Loucy (cell line): ENCODE results near the gene AQP5.

Experiments
- H2AFZ ChIP-seq: fragments of 200-600 bp; sonication (generic); 2 replicates; pipeline ENCODE4 v1.6.0; 2016; ENCODE audit warnings: antibody characterized with exemption, mild to moderate bottlenecking, low read length, moderate library complexity
- H3F3A ChIP-seq: fragments of 200-600 bp; 2 replicates; pipeline ENCODE4 v1.6.0; 2016; ENCODE audit warnings: antibody characterized with exemption, low read depth, mild to moderate bottlenecking
- H3K27me3 ChIP-seq: fragments of 200-600 bp; sonication (generic); 2 replicates; pipeline ENCODE4 v1.6.1; 2014; ENCODE audit warnings: low read length, mild to moderate bottlenecking; ENCODE audit not compliant: insufficient read depth, poor library complexity, severe bottlenecking
- H3K36me3 ChIP-seq: fragments of 200-600 bp; sonication (generic); 2 replicates; pipeline ENCODE4 v1.6.1; 2016; ENCODE audit warnings: low read length; ENCODE audit not compliant: insufficient read depth
- H3K4me1 ChIP-seq: fragments of 200-600 bp; sonication (generic); 2 replicates; pipeline ENCODE4 v1.5.1; 2014; ENCODE audit warnings: low read length, mild to moderate bottlenecking; ENCODE audit not compliant: insufficient read depth, poor library complexity, severe bottlenecking
- H3K4me2 ChIP-seq: fragments of 200-600 bp; sonication (generic); 2 replicates; pipeline ENCODE4 v1.6.0; 2014; ENCODE audit warnings: antibody characterized with exemption, low read length, low read depth, mild to moderate bottlenecking; ENCODE audit not compliant: poor library complexity, severe bottlenecking
- H3K4me3 ChIP-seq: fragments of 200-600 bp; sonication (generic); 2 replicates; pipeline ENCODE4 v1.5.1; 2014; ENCODE audit warnings: low read length, mild to moderate bottlenecking, mixed read lengths; ENCODE audit not compliant: poor library complexity, severe bottlenecking
- H3K79me2 ChIP-seq: fragments of 200-600 bp; sonication (generic); 2 replicates; pipeline ENCODE4 v1.6.1; 2014; ENCODE audit warnings: low read length; ENCODE audit not compliant: insufficient read depth
- H3K9ac ChIP-seq: fragments of 200-600 bp; sonication (generic); 2 replicates; pipeline ENCODE4 v1.6.0; 2014; ENCODE audit warnings: mild to moderate bottlenecking, low read depth, low read length, moderate library complexity; ENCODE audit not compliant: poor library complexity, severe bottlenecking
- H3K9me2 ChIP-seq: fragments of 200-600 bp; sonication (generic); replicated peaks from 2 replicates; pipeline ENCODE4 v1.6.1; 2016; ENCODE audit warnings: low read depth, low read length, mixed read lengths
- H3K9me3 ChIP-seq: fragments of 200-600 bp; sonication (generic); 2 replicates; pipeline ENCODE4 v1.6.1; 2014; ENCODE audit warnings: mild to moderate bottlenecking, antibody characterized with exemption, low read length, low read depth; ENCODE audit not compliant: insufficient read depth
- H4K20me1 ChIP-seq: fragments of 200-600 bp; sonication (generic); 2 replicates; pipeline ENCODE4 v1.6.0; 2014; ENCODE audit warnings: antibody characterized with exemption, low read length, mild to moderate bottlenecking; ENCODE audit not compliant: insufficient read depth, poor library complexity, severe bottlenecking
- CTCF ChIP-seq: fragments of 200-600 bp; sonication (generic); conservative IDR thresholded peaks from 2 replicates; pipeline ENCODE4 v1.5.1; 2014; ENCODE audit warnings: mild to moderate bottlenecking, antibody characterized with exemption, low read length
- EZH2phosphoT487 ChIP-seq: fragments of 200-600 bp; IDR thresholded peaks from 2 replicates; pipeline ENCODE4 v1.6.1; 2018; ENCODE audit warnings: antibody characterized with exemption, mild to moderate bottlenecking, moderate library complexity, borderline replicate concordance

AQP5 gene

GRCh38 chr12:49979016-49979586 lies 17.4 kb downstream of the AQP5 start:
- no peak overlapping the region for H3K4me2 ChIP-seq
- TF ChIP-seq CTCF (no peak), EZH2phosphoT487 (no peak)

GRCh38 chr12:49979791-49980190 lies 18.1 kb downstream of the AQP5 start:
- H4K20me1 ChIP-seq: no peaks in the 10 kb centered on the region
- H3K36me3 ChIP-seq: peaks cover under 1% of the 10 kb centered on the region; the same call in 1 of the 2 replicates
- H2AFZ ChIP-seq: no peak overlapping the region
- no peaks in the 10 kb centered on the region for H3K9me3 ChIP-seq
- no peak overlapping the region for H3K4me3 ChIP-seq
- no peaks in the 10 kb centered on the region for H3K79me2 ChIP-seq
- H3K4me2 ChIP-seq: no peak overlapping the region
- no peaks in the 10 kb centered on the region for H3F3A ChIP-seq
- H3K4me1 ChIP-seq: no peaks in the 10 kb centered on the region
- H3K27me3 ChIP-seq: no peaks in the 10 kb centered on the region
- no peaks in the 10 kb centered on the region for H3K9me2 ChIP-seq
- H3K9ac ChIP-seq: no peak overlapping the region
- TF ChIP-seq CTCF: no peak
- TF ChIP-seq EZH2phosphoT487: no peak

More at GRCh38 chr12:49979016-49979586, 17.4 kb downstream of the AQP5 start:
- Histone ChIP-seq H3K27me3 (no peaks in the 10 kb centered on the region), H3K4me3 (no peak overlapping the region), H3K4me1 (no peaks in the 10 kb centered on the region), H3K36me3 (no peaks in the 10 kb centered on the region), H3K9me2 (no peaks in the 10 kb centered on the region), H4K20me1 (no peaks in the 10 kb centered on the region), H3K9ac (no peak overlapping the region), H3F3A (no peaks in the 10 kb centered on the region), H2AFZ (no peak overlapping the region), H3K79me2 (no peaks in the 10 kb centered on the region), H3K9me3 (no peaks in the 10 kb centered on the region)

- Histone ChIP-seq H4K20me1 (no peaks in the 10 kb centered on the region), H3K36me3 (peaks cover 10% of the 10 kb centered on the region; the same call in 1 of the 2 replicates), H2AFZ (no peak overlapping the region), H3K9me3 (no peaks in the 10 kb centered on the region), H3K79me2 (no peaks in the 10 kb centered on the region), H3K4me1 (no peaks in the 10 kb centered on the region), H3K9me2 (no peaks in the 10 kb centered on the region), H3K9ac (no peak overlapping the region), H3K27me3 (no peaks in the 10 kb centered on the region), H3K4me3 (no peak overlapping the region), H3F3A (no peaks in the 10 kb centered on the region), H3K4me2 (no peak overlapping the region)
- TF ChIP-seq EZH2phosphoT487 (no peak), CTCF (no peak)
Observed at GRCh38 chr12:49980501-49981349, 19.1 kb downstream of the AQP5 start.
